ENCODE results near the gene TRUB2. TPM values are rescaled to one million over a fixed set of nuclear protein-coding genes. Genes with fewer than 3 reads are reported as not detected.
A peak's percentile ranks its signal among the peaks of the same experiment; 100 is the strongest.
"Not testable (repeated sequence)": the region's sequence is repeated elsewhere in the genome, so short reads cannot be mapped to it uniquely, and the experiment has no call there.

The TRUB2 gene
- polyA plus RNA-seq, 3 donors from 2014 or later: 19.9 to 32.0 (median 25.7) TPM

GRCh38 chr9:128280084-128280622 is 42.1 kb downstream of the TRUB2 start:
- Mint-ChIP-seq H3K4me1 (peaks cover 22 to 23% of the 10 kb centered on the region in 2 donors), H3K4me3 (no peak overlapping the region), H3K27ac (peak overlapping the region in 1 of 6 donors; percentile 57), H3K27me3 (ENCODE audit: low read depth in 3 of 3) (peaks cover 9 to 13% (median 12%) of the 10 kb centered on the region in 3 donors), H3K36me3 (no peaks in the 10 kb centered on the region), H3K9me3 (peaks cover 0 to 1% (median 0%) of the 10 kb centered on the region in 6 donors)
- DNase-seq: no peak

- DNase-seq, H3K9me3 Mint-ChIP-seq, H3K36me3 Mint-ChIP-seq: not testable (repeated sequence)
- Mint-ChIP-seq H3K4me3 (peak overlapping the region in 2 of 5 donors; percentile 30 to 46), H3K4me1 (peaks cover 30 to 31% of the 10 kb centered on the region in 2 donors), H3K27ac (peak overlapping the region in 1 of 6 donors; percentile 31), H3K27me3 (ENCODE audit: low read depth in 3 of 3) (peaks cover 9 to 13% (median 12%) of the 10 kb centered on the region in 3 donors)
Observed at GRCh38 chr9:128279088-128280073, 42.9 kb downstream of the TRUB2 start.

GRCh38 chr9:128276574-128277270 is 45.5 kb downstream of the TRUB2 start:
- Mint-ChIP-seq H3K9me3 (peaks cover 0 to 1% (median 0%) of the 10 kb centered on the region in 6 donors), H3K4me3 (peak overlapping the region; percentile 94 to 98 (median 98)), H3K27ac (peak overlapping the region; percentile 91 to 98 (median 95)), H3K27me3 (ENCODE audit: low read depth in 3 of 3) (peaks cover 9 to 13% (median 12%) of the 10 kb centered on the region in 3 donors), H3K36me3 (peaks cover 3 to 10% (median 3%) of the 10 kb centered on the region in 3 donors), H3K4me1 (peaks cover 32 to 40% of the 10 kb centered on the region in 2 donors)
- no peak for DNase-seq

GRCh38 chr9:128276008-128276573 is 46.2 kb downstream of the TRUB2 start, which contains the start of gene SWI5:
SWI5 (plus strand) TSS chr9:128276276.
- H3K4me1 Mint-ChIP-seq: peaks cover 32 to 40% of the 10 kb centered on the region in 2 donors
- peak within 1 kb of the TSS; percentile 94 to 98 (median 98) for H3K4me3 Mint-ChIP-seq
- peak; percentile 100 for DNase-seq
- peaks cover 9 to 13% (median 12%) of the 10 kb centered on the region in 3 donors for H3K27me3 Mint-ChIP-seq (ENCODE audit: low read depth in 3 of 3)
- H3K9me3 Mint-ChIP-seq: peaks cover 0 to 1% (median 0%) of the 10 kb centered on the region in 6 donors
- H3K27ac Mint-ChIP-seq: peak within 1 kb of the TSS; percentile 91 to 98 (median 95)
- peaks cover 3 to 10% (median 3%) of the 10 kb centered on the region in 3 donors for H3K36me3 Mint-ChIP-seq

- Mint-ChIP-seq H3K27me3 (ENCODE audit: low read depth in 3 of 3) (peaks cover 9 to 13% (median 12%) of the 10 kb centered on the region in 3 donors), H3K36me3 (peaks cover 3 to 10% (median 3%) of the 10 kb centered on the region in 3 donors), H3K4me1 (peaks cover 32 to 40% of the 10 kb centered on the region in 2 donors), H3K4me3 (peak within 1 kb of the TSS; percentile 94 to 98 (median 98)), H3K27ac (peak within 1 kb of the TSS; percentile 91 to 98 (median 95)), H3K9me3 (peaks cover 0 to 1% (median 0%) of the 10 kb centered on the region in 6 donors)
- DNase-seq: peak in 1 of 3 donors; percentile 24
Observed at GRCh38 chr9:128275198-128276007, 46.8 kb downstream of the TRUB2 start, which contains the start of gene GOLGA2. GOLGA2 (minus strand) TSS chr9:128276007; CDS start chr9:128275976, 31 bp downstream.

- H3K27me3 Mint-ChIP-seq (ENCODE audit: low read depth in 3 of 3): peaks cover 9 to 13% (median 12%) of the 10 kb centered on the region in 3 donors
- H3K27ac Mint-ChIP-seq: peak overlapping the region; percentile 15 to 98 (median 88)
- peaks cover 3 to 10% (median 3%) of the 10 kb centered on the region in 3 donors for H3K36me3 Mint-ChIP-seq
- no peak for DNase-seq
- peaks cover 28 to 38% of the 10 kb centered on the region in 2 donors for H3K4me1 Mint-ChIP-seq
- peak overlapping the region; percentile 94 to 98 (median 98) for H3K4me3 Mint-ChIP-seq
- H3K9me3 Mint-ChIP-seq: peaks cover 0 to 1% (median 0%) of the 10 kb centered on the region in 6 donors
Observed at GRCh38 chr9:128274245-128274644, 48.0 kb downstream of the TRUB2 start.

GRCh38 chr9:128271512-128271911 is 50.7 kb downstream of the TRUB2 start:
- H3K9me3 Mint-ChIP-seq: no peaks in the 10 kb centered on the region
- H3K4me3 Mint-ChIP-seq: no peak overlapping the region
- peaks cover 18 to 27% of the 10 kb centered on the region in 2 donors for H3K4me1 Mint-ChIP-seq
- H3K36me3 Mint-ChIP-seq: peaks cover 3 to 13% (median 7%) of the 10 kb centered on the region in 3 donors
- DNase-seq: no peak
- peak overlapping the region in 1 of 6 donors; percentile 48 for H3K27ac Mint-ChIP-seq
- peaks cover 8 to 9% (median 8%) of the 10 kb centered on the region in 3 donors for H3K27me3 Mint-ChIP-seq (ENCODE audit: low read depth in 3 of 3)

GRCh38 chr9:128271112-128271511 is 51.1 kb downstream of the TRUB2 start:
- peaks cover 14 to 23% of the 10 kb centered on the region in 2 donors for H3K4me1 Mint-ChIP-seq
- no peak overlapping the region for H3K27ac Mint-ChIP-seq
- no peak overlapping the region for H3K4me3 Mint-ChIP-seq
- H3K36me3 Mint-ChIP-seq: peaks cover 3 to 17% (median 7%) of the 10 kb centered on the region in 3 donors
- H3K27me3 Mint-ChIP-seq (ENCODE audit: low read depth in 3 of 3): peaks cover 4 to 5% (median 4%) of the 10 kb centered on the region in 3 donors
- no peak for DNase-seq
- no peaks in the 10 kb centered on the region for H3K9me3 Mint-ChIP-seq

- H3K36me3 Mint-ChIP-seq: peaks cover 5 to 27% (median 14%) of the 10 kb centered on the region in 3 donors
- H3K4me1 Mint-ChIP-seq: no peaks in the 10 kb centered on the region
- H3K4me3 Mint-ChIP-seq: no peak overlapping the region
- no peaks in the 10 kb centered on the region for H3K9me3 Mint-ChIP-seq
- no peak for DNase-seq
- H3K27ac Mint-ChIP-seq: no peak overlapping the region
- peaks cover 0 to 1% (median 0%) of the 10 kb centered on the region in 3 donors for H3K27me3 Mint-ChIP-seq (ENCODE audit: low read depth in 3 of 3)
Observed at GRCh38 chr9:128266868-128267590, 55.2 kb downstream of the TRUB2 start.

GRCh38 chr9:128265348-128265847 is 56.8 kb downstream of the TRUB2 start:
- DNase-seq: no peak
- H3K4me1 Mint-ChIP-seq: no peaks in the 10 kb centered on the region
- H3K27me3 Mint-ChIP-seq (ENCODE audit: low read depth in 3 of 3): peaks cover 0 to 1% (median 0%) of the 10 kb centered on the region in 3 donors
- H3K36me3 Mint-ChIP-seq: peaks cover 14 to 38% (median 23%) of the 10 kb centered on the region in 3 donors
- no peaks in the 10 kb centered on the region for H3K9me3 Mint-ChIP-seq
- no peak overlapping the region for H3K4me3 Mint-ChIP-seq
- no peak overlapping the region for H3K27ac Mint-ChIP-seq

- no peaks in the 10 kb centered on the region for H3K27me3 Mint-ChIP-seq (ENCODE audit: low read depth in 3 of 3)
- no peak overlapping the region for H3K4me3 Mint-ChIP-seq
- H3K36me3 Mint-ChIP-seq: peaks cover 15 to 48% (median 23%) of the 10 kb centered on the region in 3 donors
- no peak for DNase-seq
- no peaks in the 10 kb centered on the region for H3K9me3 Mint-ChIP-seq
- H3K27ac Mint-ChIP-seq: no peak overlapping the region
- H3K4me1 Mint-ChIP-seq: no peaks in the 10 kb centered on the region
Observed at GRCh38 chr9:128262687-128263086, 59.6 kb downstream of the TRUB2 start.
